Measurements from ENCODE around the gene AGL.
"Not testable (repeated sequence)": the region's sequence is repeated elsewhere in the genome, so short reads cannot be mapped to it uniquely, and the experiment has no call there.

Gene AGL

GRCh38 chr1:99849744-99850458 lies at the start of gene AGL:
TSS of gene AGL (plus strand) at chr1:99850361. CDS start at chr1:99851043, 682 bp downstream.
- DNase-seq, result peak; percentile 89

GRCh38 chr1:99801584-99801983 lies 48.6 kb upstream of the AGL start:
- no peak for DNase-seq

GRCh38 chr1:99806882-99807281 lies 43.3 kb upstream of the AGL start:
- no peak for DNase-seq

GRCh38 chr1:99808391-99809115 lies 41.6 kb upstream of the AGL start:
- DNase-seq, result peak; percentile 44

GRCh38 chr1:99811075-99811474 lies 39.1 kb upstream of the AGL start:
- DNase-seq, result no peak

GRCh38 chr1:99811747-99812146 lies 38.4 kb upstream of the AGL start:
- DNase-seq, result no peak

GRCh38 chr1:99814373-99814900 lies 35.7 kb upstream of the AGL start:
- DNase-seq, result no peak

- no peak for DNase-seq
Observed at GRCh38 chr1:99816656-99817055, 33.5 kb upstream of the AGL start.

- DNase-seq, result no peak
Observed at GRCh38 chr1:99818063-99818699, 32.0 kb upstream of the AGL start.

- DNase-seq, result peak; percentile 20
Observed at GRCh38 chr1:99820546-99820945, 29.6 kb upstream of the AGL start.

- no peak for DNase-seq
Observed at GRCh38 chr1:99825098-99825497, 25.1 kb upstream of the AGL start.

- DNase-seq, result no peak
Observed at GRCh38 chr1:99825702-99826101, 24.5 kb upstream of the AGL start.

- no peak for DNase-seq
Observed at GRCh38 chr1:99827970-99828369, 22.2 kb upstream of the AGL start.

- no peak for DNase-seq
Observed at GRCh38 chr1:99829269-99829668, 20.9 kb upstream of the AGL start.

GRCh38 chr1:99833911-99834310 lies 16.2 kb upstream of the AGL start:
- DNase-seq, result not testable (repeated sequence)

GRCh38 chr1:99836171-99837103 lies 13.7 kb upstream of the AGL start:
- not testable (repeated sequence) for DNase-seq

- DNase-seq, result not testable (repeated sequence)
Observed at GRCh38 chr1:99840353-99840752, 9.8 kb upstream of the AGL start.

GRCh38 chr1:99843760-99844159 lies 6.4 kb upstream of the AGL start:
- no peak for DNase-seq

GRCh38 chr1:99845201-99845600 lies 5.0 kb upstream of the AGL start:
- DNase-seq, result not testable (repeated sequence)

- DNase-seq, result no peak
Observed at GRCh38 chr1:99849413-99849743, 783 bp upstream of the AGL start.

GRCh38 chr1:99850459-99851291 lies 514 bp downstream of the AGL start:
- no peak for DNase-seq

All from CD4-positive, alpha-beta T cell treated with Interleukin-17A for 4 hours (primary cell).